ENCODE measurements around the gene RHEBL1. TPM values are rescaled to one million over a fixed set of nuclear protein-coding genes. Genes with fewer than 3 reads are reported as not detected.

The RHEBL1 gene
- total and polyA plus RNA-seq, 2 of the 4 experiments (the other 2 are of a cell fraction) = 0.62 to 0.72 TPM

GRCh38 chr12:49110464-49111155, 40.8 kb upstream of the RHEBL1 start, which contains the start of gene LMBR1L:
TSS of gene LMBR1L (minus strand) at chr12:49110847. CDS start at chr12:49110555, 292 bp downstream.
- Histone ChIP-seq H4K20me1 (ENCODE audit: insufficient read depth, low read length) (peaks cover 35% of the 10 kb centered on the region), H3K9ac (ENCODE audit: low read depth, low read length) (peak within 1 kb of the TSS; percentile 93), H2BK15ac (ENCODE audit: low read depth, low read length) (peak within 1 kb of the TSS; percentile 30; the same call in 1 of the 3 replicates), H3K18ac (ENCODE audit: low read depth, low read length) (peak within 1 kb of the TSS; percentile 72), H4K5ac (ENCODE audit: low read depth, low read length) (peak within 1 kb of the TSS; percentile 96), H2AFZ (replicated peaks; ENCODE audit: low read length, poor library complexity) (peak within 1 kb of the TSS; percentile 96), H4K91ac (ENCODE audit: insufficient read depth, low read depth, low read length) (peak within 1 kb of the TSS; percentile 86), H3K56ac (ENCODE audit: extremely low read depth, insufficient read depth, low read length) (peak within 1 kb of the TSS; percentile 68), H3K14ac (replicated peaks; ENCODE audit: low read depth, low read length) (peak within 1 kb of the TSS; percentile 96), H3K9me3 (ENCODE audit: control insufficient read depth, insufficient read depth, low read length) (no peaks in the 10 kb centered on the region), H3K27me3 (ENCODE audit: control insufficient read depth, insufficient read depth, low read length) (no peaks in the 10 kb centered on the region), H3K27ac (ENCODE audit: insufficient read depth, low read length) (peak within 1 kb of the TSS; percentile 92), H2BK5ac (ENCODE audit: low read depth, low read length, poor library complexity, severe bottlenecking) (peak within 1 kb of the TSS; percentile 87), H3K79me1 (ENCODE audit: low read depth in 1 of 2, low read length in 2 of 2) (peaks cover 17 to 47% of the 10 kb centered on the region in 2 experiments; a peak in 3 of 4 replicates), H2AK5ac (ENCODE audit: low read depth, low read length) (peak within 1 kb of the TSS; percentile 73), H2AK9ac (replicated peaks; ENCODE audit: low read depth, low read length, poor library complexity) (peak within 1 kb of the TSS; percentile 94), H3K23ac (ENCODE audit: low read depth, low read length) (peak within 1 kb of the TSS; percentile 90), H3K4me3 (ENCODE audit: insufficient read depth, low read depth, low read length) (peak within 1 kb of the TSS; percentile 85), H2BK120ac (ENCODE audit: low read depth, low read length) (peak within 1 kb of the TSS; percentile 46; the same call in 1 of the 2 replicates), H3K9me1 (ENCODE audit: insufficient read depth, low read length) (peaks cover 20% of the 10 kb centered on the region), H3K4me1 (ENCODE audit: control insufficient read depth, insufficient read depth, low read length) (peaks cover 13% of the 10 kb centered on the region), H3K36me3 (ENCODE audit: control insufficient read depth, insufficient read depth, low read length) (peaks cover 9% of the 10 kb centered on the region), H4K8ac (ENCODE audit: low read depth in 2 of 2, low read length in 2 of 2) (peak within 1 kb of the TSS; percentile 88 to 96), H2BK20ac (ENCODE audit: low read depth, low read length) (no peak within 1 kb of the TSS), H3K4ac (ENCODE audit: low read depth, low read length) (peak within 1 kb of the TSS; percentile 90), H3K4me2 (ENCODE audit: low read depth, low read length) (peak within 1 kb of the TSS; percentile 95)
- DNase-seq = peak; percentile 98
- peak; percentile 96 for ATAC-seq (ENCODE audit: low read depth)
- peak; percentile 73 for TF ChIP-seq POLR2A (IDR thresholded peaks at IDR 0.05; ENCODE audit: low read depth, low read length)
- TF ChIP-seq FOS (IDR thresholded peaks at IDR 0.05; ENCODE audit: low read depth, low read length) = no peak
- no peak for TF ChIP-seq SMC3 (IDR thresholded peaks at IDR 0.05; ENCODE audit: low read depth, low read length)
- TF ChIP-seq CHD1 (IDR thresholded peaks at IDR 0.05; ENCODE audit: low read depth, low read length) = no peak
- no peak for TF ChIP-seq CEBPB (IDR thresholded peaks at IDR 0.05; ENCODE audit: low read depth, low read length)
- TF ChIP-seq CTCF (conservative IDR thresholded peaks at IDR 0.05; ENCODE audit: low read depth, low read length) = peak; percentile 54
- no peak for TF ChIP-seq RAD21 (IDR thresholded peaks at IDR 0.05; ENCODE audit: low read length)
- no peak for TF ChIP-seq USF2 (IDR thresholded peaks at IDR 0.05; ENCODE audit: low read depth, low read length)
- no peak for TF ChIP-seq ELK1 (IDR thresholded peaks at IDR 0.05; ENCODE audit: borderline replicate concordance, low read depth, low read length)
- no peak for TF ChIP-seq NFE2L2 (IDR thresholded peaks at IDR 0.05; ENCODE audit: low read depth, low read length)
- TF ChIP-seq MAZ (IDR thresholded peaks at IDR 0.05; ENCODE audit: borderline replicate concordance, low read depth, low read length) = peak; percentile 74; the same call in 1 of the 2 replicates
- TF ChIP-seq BHLHE40 (IDR thresholded peaks at IDR 0.05; ENCODE audit: low read depth, low read length) = peak; percentile 95
- intact Hi-C loops (cut with micrococcal nuclease) = no loop called here
- CTCF ChIA-PET = interaction anchor here (0.6 to 1.6 kb wide), 8 partner anchors 10 to 49 kb away, joined by 3 to 9 read pairs (median 3); partner anchors contain the start of gene RHEBL1
- POLR2A ChIA-PET (ENCODE audit: unreplicated experiment) = interaction anchor here (0.6 to 1.1 kb wide), 3 partner anchors 12 to 145 kb away, joined by 3 to 4 read pairs (median 4); partner anchors contain the start of gene TUBA1A
- dilution Hi-C loops (cut with HindIII; ENCODE audit: low sequenced_read_pairs, unreplicated experiment) = no loop called here
- 0% methylated on average over 17 of the region's 43 CpGs; no CpG with 5 or more reads in 1 of the 2 experiments for WGBS, 2 experiments (ENCODE audit: extremely low coverage in 2 of 2, insufficient read length in 1 of 2)
- in situ Hi-C loops (cut with MboI; ENCODE audit: low sequenced_read_pairs) = no loop called here
- no TSS peak for BruUV-seq (replicated peaks)

Data from IMR-90 (cell line).